ENCODE results near the gene FNDC3A. TPM values are rescaled to one million over a fixed set of nuclear protein-coding genes. Genes with fewer than 3 reads are reported as not detected.

Gene FNDC3A
- total and polyA plus RNA-seq, 4 donors = 25.2 to 89.5 (median 32.1) TPM

DNA sequence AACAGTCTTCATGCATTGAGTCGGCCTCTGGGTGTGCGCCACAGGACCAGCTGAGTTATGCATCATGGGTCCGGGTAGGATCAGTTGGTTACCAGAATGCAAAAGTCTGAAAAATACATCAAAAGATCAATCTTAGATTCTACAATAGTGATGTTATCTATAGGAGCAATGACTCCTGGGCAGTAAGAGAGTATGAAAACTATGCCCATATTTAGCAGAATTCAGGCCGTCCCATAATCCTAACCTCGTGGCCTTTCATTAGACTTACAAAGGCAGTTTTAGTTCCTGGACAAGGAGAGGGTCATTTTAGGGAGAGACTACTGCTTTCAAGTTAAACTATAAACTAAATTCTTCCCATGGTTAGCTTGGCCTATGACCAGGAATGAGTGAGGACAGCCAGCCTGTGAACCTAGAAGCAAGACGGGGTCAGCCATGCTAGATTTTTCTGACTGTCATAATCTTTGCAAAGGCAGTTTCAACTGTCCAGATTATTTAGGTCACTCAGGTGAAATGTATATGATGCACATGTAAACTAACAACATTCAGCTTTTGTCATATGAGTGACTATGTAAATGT lies 260.2 kb downstream of the FNDC3A start:
- Histone ChIP-seq H3K4me3 (ENCODE audit: low read depth in 1 of 3, low read length in 3 of 3) (no peak overlapping the region), H3K27ac (ENCODE audit: low read depth in 1 of 2, low read length in 2 of 2) (peak overlapping the region in 1 of 2 donors; percentile 27), H3K36me3 (ENCODE audit: control insufficient read depth in 4 of 4, insufficient read depth in 3 of 4, low read depth in 1 of 4, low read length in 3 of 4) (no peaks in the 10 kb centered on the region), H3K9ac (ENCODE audit: low read depth in 1 of 2, low read length in 2 of 2) (no peak overlapping the region), H3K27me3 (ENCODE audit: control insufficient read depth in 4 of 4, insufficient read depth in 4 of 4, low read length in 3 of 4) (no peaks in the 10 kb centered on the region), H3K4me1 (ENCODE audit: control insufficient read depth in 4 of 4, insufficient read depth in 4 of 4, low read length in 3 of 4) (peaks cover 0 to 7% (median 4%) of the 10 kb centered on the region in 4 donors), H3K9me3 (ENCODE audit: control insufficient read depth in 4 of 4, low read length in 3 of 4) (no peaks in the 10 kb centered on the region)
- WGBS = 70% methylated on average over 6 of the region's 6 CpGs
- TF ChIP-seq, protein P1, sequence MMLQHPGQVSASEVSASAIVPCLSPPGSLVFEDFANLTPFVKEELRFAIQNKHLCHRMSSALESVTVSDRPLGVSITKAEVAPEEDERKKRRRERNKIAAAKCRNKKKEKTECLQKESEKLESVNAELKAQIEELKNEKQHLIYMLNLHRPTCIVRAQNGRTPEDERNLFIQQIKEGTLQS (IDR thresholded peaks at IDR 0.05) = no peak
- TF ChIP-seq HNF4A (conservative IDR thresholded peaks at IDR 0.05) (no peak), SP1 (IDR thresholded peaks at IDR 0.05) (peak; percentile 25), FOXA1 (IDR thresholded peaks at IDR 0.05) (no peak), RXRA (IDR thresholded peaks at IDR 0.05) (peak; percentile 14 to 23), FOXA2 (IDR thresholded peaks at IDR 0.05) (no peak), YY1 (IDR thresholded peaks at IDR 0.05) (peak; percentile 11)
- TF ChIP-seq, protein P2, sequence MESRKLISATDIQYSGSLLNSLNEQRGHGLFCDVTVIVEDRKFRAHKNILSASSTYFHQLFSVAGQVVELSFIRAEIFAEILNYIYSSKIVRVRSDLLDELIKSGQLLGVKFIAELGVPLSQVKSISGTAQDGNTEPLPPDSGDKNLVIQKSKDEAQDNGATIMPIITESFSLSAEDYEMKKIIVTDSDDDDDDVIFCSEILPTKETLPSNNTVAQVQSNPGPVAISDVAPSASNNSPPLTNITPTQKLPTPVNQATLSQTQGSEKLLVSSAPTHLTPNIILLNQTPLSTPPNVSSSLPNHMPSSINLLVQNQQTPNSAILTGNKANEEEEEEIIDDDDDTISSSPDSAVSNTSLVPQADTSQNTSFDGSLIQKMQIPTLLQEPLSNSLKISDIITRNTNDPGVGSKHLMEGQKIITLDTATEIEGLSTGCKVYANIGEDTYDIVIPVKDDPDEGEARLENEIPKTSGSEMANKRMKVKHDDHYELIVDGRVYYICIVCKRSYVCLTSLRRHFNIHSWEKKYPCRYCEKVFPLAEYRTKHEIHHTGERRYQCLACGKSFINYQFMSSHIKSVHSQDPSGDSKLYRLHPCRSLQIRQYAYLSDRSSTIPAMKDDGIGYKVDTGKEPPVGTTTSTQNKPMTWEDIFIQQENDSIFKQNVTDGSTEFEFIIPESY (IDR thresholded peaks at IDR 0.05) = no peak
- TF ChIP-seq, protein P3, sequence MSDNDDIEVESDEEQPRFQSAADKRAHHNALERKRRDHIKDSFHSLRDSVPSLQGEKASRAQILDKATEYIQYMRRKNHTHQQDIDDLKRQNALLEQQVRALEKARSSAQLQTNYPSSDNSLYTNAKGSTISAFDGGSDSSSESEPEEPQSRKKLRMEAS (IDR thresholded peaks at IDR 0.05) = no peak
- DNase-seq (ENCODE audit: low spot score) = no peak

DNA sequence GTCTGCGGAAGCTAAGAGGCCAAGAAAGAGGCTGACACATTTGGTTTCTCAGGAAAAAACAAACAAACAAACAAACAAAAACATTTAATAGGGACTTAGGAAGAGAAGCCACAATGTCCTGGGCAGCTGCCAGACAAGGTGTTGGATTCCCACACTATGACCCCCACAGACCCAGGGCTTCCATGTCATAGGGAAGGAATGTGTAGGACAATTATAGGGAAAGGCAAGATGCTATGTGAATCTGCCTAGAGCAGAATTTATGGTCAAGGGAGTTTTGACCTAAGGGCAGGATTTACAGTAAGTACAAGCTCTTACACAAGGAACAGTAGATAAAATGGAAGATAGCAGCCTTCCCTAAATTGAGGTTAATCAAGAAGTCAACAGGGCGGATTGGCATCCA lies 262.9 kb downstream of the FNDC3A start:
- no peaks in the 10 kb centered on the region for H3K27me3 ChIP-seq (ENCODE audit: control insufficient read depth in 4 of 4, insufficient read depth in 4 of 4, low read length in 3 of 4)
- H3K9me3 ChIP-seq (ENCODE audit: control insufficient read depth in 4 of 4, low read length in 3 of 4) = no peaks in the 10 kb centered on the region
- WGBS = over 99% methylated on average over 2 of the region's 2 CpGs
- H3K36me3 ChIP-seq (ENCODE audit: control insufficient read depth in 4 of 4, insufficient read depth in 3 of 4, low read depth in 1 of 4, low read length in 3 of 4) = no peaks in the 10 kb centered on the region
- no peak for DNase-seq (ENCODE audit: low spot score)
- H3K27ac ChIP-seq (ENCODE audit: low read depth in 1 of 2, low read length in 2 of 2) = no peak overlapping the region
- no peak overlapping the region for H3K4me3 ChIP-seq (ENCODE audit: low read depth in 1 of 3, low read length in 3 of 3)
- peaks cover 0 to 7% (median 4%) of the 10 kb centered on the region in 4 donors for H3K4me1 ChIP-seq (ENCODE audit: control insufficient read depth in 4 of 4, insufficient read depth in 4 of 4, low read length in 3 of 4)
- TF ChIP-seq FOXA2 (IDR thresholded peaks at IDR 0.05) = no peak
- TF ChIP-seq, protein P2 (IDR thresholded peaks at IDR 0.05) = no peak
- no peak for TF ChIP-seq RAD21 (IDR thresholded peaks at IDR 0.05)
- TF ChIP-seq, protein P4, sequence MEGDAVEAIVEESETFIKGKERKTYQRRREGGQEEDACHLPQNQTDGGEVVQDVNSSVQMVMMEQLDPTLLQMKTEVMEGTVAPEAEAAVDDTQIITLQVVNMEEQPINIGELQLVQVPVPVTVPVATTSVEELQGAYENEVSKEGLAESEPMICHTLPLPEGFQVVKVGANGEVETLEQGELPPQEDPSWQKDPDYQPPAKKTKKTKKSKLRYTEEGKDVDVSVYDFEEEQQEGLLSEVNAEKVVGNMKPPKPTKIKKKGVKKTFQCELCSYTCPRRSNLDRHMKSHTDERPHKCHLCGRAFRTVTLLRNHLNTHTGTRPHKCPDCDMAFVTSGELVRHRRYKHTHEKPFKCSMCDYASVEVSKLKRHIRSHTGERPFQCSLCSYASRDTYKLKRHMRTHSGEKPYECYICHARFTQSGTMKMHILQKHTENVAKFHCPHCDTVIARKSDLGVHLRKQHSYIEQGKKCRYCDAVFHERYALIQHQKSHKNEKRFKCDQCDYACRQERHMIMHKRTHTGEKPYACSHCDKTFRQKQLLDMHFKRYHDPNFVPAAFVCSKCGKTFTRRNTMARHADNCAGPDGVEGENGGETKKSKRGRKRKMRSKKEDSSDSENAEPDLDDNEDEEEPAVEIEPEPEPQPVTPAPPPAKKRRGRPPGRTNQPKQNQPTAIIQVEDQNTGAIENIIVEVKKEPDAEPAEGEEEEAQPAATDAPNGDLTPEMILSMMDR (IDR thresholded peaks at IDR 0.05; ENCODE audit: low read depth, low read length, missing input control) = no peak
- H3K9ac ChIP-seq (ENCODE audit: low read depth in 1 of 2, low read length in 2 of 2) = no peak overlapping the region
